ENCODE measurements around the gene DNAJB14. TPM values are rescaled to one million over a fixed set of nuclear protein-coding genes. Genes with fewer than 3 reads are reported as not detected.

DNAJB14 gene
- total and polyA plus RNA-seq, 2 of the 4 experiments (the other 2 are of a cell fraction): 12.9 to 15.6 TPM

- Histone ChIP-seq H3K4ac (ENCODE audit: low read depth, low read length) (peak overlapping the region; percentile 67), H3K9me1 (ENCODE audit: insufficient read depth, low read length) (peaks cover 4% of the 10 kb centered on the region; the same call in 1 of the 2 replicates), H2AFZ (replicated peaks; ENCODE audit: low read length, poor library complexity) (no peak overlapping the region), H3K56ac (ENCODE audit: extremely low read depth, insufficient read depth, low read length) (peak overlapping the region; percentile 40), H3K79me1 (ENCODE audit: low read depth in 1 of 2, low read length in 2 of 2) (0 out of 4 replicates have a peak, but pooled peaks cover 0 to 4% of the 10 kb centered on the region in 2 experiments), H3K4me3 (ENCODE audit: insufficient read depth, low read depth, low read length) (no peak overlapping the region), H2BK15ac (ENCODE audit: low read depth, low read length) (peak overlapping the region; percentile 85; the same call in 2 of the 3 replicates), H3K9ac (ENCODE audit: low read depth, low read length) (no peak overlapping the region), H2AK9ac (replicated peaks; ENCODE audit: low read depth, low read length, poor library complexity) (no peak overlapping the region), H3K14ac (replicated peaks; ENCODE audit: low read depth, low read length) (peak overlapping the region; percentile 84), H4K5ac (ENCODE audit: low read depth, low read length) (peak overlapping the region; percentile 27; the same call in 1 of the 2 replicates), H2BK5ac (ENCODE audit: low read depth, low read length, poor library complexity, severe bottlenecking) (peak overlapping the region; percentile 86), H2AK5ac (ENCODE audit: low read depth, low read length) (peak overlapping the region; percentile 54; the same call in 1 of the 2 replicates), H3K23ac (ENCODE audit: low read depth, low read length) (peak overlapping the region; percentile 36), H2BK20ac (ENCODE audit: low read depth, low read length) (peak overlapping the region; percentile 83), H3K4me1 (ENCODE audit: control insufficient read depth, insufficient read depth, low read length) (peaks cover 9% of the 10 kb centered on the region), H4K91ac (ENCODE audit: insufficient read depth, low read depth, low read length) (peak overlapping the region; percentile 61; the same call in 1 of the 2 replicates), H3K36me3 (ENCODE audit: control insufficient read depth, insufficient read depth, low read length) (no peaks in the 10 kb centered on the region), H4K20me1 (ENCODE audit: insufficient read depth, low read length) (no peaks in the 10 kb centered on the region), H3K9me3 (ENCODE audit: control insufficient read depth, insufficient read depth, low read length) (no peaks in the 10 kb centered on the region), H3K18ac (ENCODE audit: low read depth, low read length) (peak overlapping the region; percentile 67; the same call in 1 of the 2 replicates), H3K27me3 (ENCODE audit: control insufficient read depth, insufficient read depth, low read length) (no peaks in the 10 kb centered on the region), H3K27ac (ENCODE audit: insufficient read depth, low read length) (peak overlapping the region; percentile 50), H3K4me2 (ENCODE audit: low read depth, low read length) (peak overlapping the region; percentile 67), H2BK120ac (ENCODE audit: low read depth, low read length) (peak overlapping the region; percentile 89), H4K8ac (ENCODE audit: low read depth in 2 of 2, low read length in 2 of 2) (peak overlapping the region; percentile 48 to 79; a peak in 3 of 4 replicates)
- CTCF ChIA-PET: interaction anchor here (1.0 kb wide), 1 partner anchor 20 kb away, joined by 3 read pairs; no protein-coding TSS in a partner anchor
- intact Hi-C loops (cut with micrococcal nuclease) (no loop called here), in situ Hi-C loops (cut with MboI; ENCODE audit: low sequenced_read_pairs) (no loop called here), dilution Hi-C loops (cut with HindIII; ENCODE audit: low sequenced_read_pairs, unreplicated experiment) (no loop called here)
- POLR2A ChIA-PET (ENCODE audit: unreplicated experiment): interaction anchor here (0.6 kb wide), 1 partner anchor 18 kb away, joined by 3 read pairs; no protein-coding TSS in a partner anchor
- WGBS, 2 experiments (ENCODE audit: extremely low coverage in 2 of 2, insufficient read length in 1 of 2): no CpG with 5 or more reads among the region's 1 CpG
- ATAC-seq (ENCODE audit: low read depth) (peak; percentile 97), DNase-seq (peak; percentile 93)
- TF ChIP-seq USF2 (IDR thresholded peaks at IDR 0.05; ENCODE audit: low read depth, low read length) (no peak), CEBPB (IDR thresholded peaks at IDR 0.05; ENCODE audit: low read depth, low read length) (no peak), RFX5 (IDR thresholded peaks at IDR 0.05; ENCODE audit: low read depth, low read length) (peak; percentile 42; the same call in 1 of the 2 replicates)
- BruUV-seq (replicated peaks): no TSS peak
Observed at GRCh38 chr4:99968330-99968729, 21.9 kb upstream of the DNAJB14 start.
